ENCODE data around the gene TXNDC2.
"Not testable (repeated sequence)": the region's sequence is repeated elsewhere in the genome, so short reads cannot be mapped to it uniquely, and the experiment has no call there.

The TXNDC2 gene

GRCh38 chr18:9885170-9886004 lies at the start of gene TXNDC2:
TXNDC2 (plus strand) TSS chr18:9885973; CDS start chr18:9886681, 708 bp downstream.
- no peak for DNase-seq (ENCODE audit: low read depth in 2 of 2)

GRCh38 chr18:9838144-9838877 lies 47.5 kb upstream of the TXNDC2 start:
- no peak for DNase-seq (ENCODE audit: low read depth in 2 of 2)

- DNase-seq (ENCODE audit: low read depth in 2 of 2), result no peak
These were observed 46.6 kb upstream of the TXNDC2 start for GRCh38 chr18:9839211-9839610.

GRCh38 chr18:9839853-9840252 lies 45.9 kb upstream of the TXNDC2 start:
- DNase-seq (ENCODE audit: low read depth in 2 of 2), result no peak

GRCh38 chr18:9841752-9842151 lies 44.0 kb upstream of the TXNDC2 start:
- DNase-seq (ENCODE audit: low read depth in 2 of 2), result no peak

- no peak for DNase-seq (ENCODE audit: low read depth in 2 of 2)
These were observed 43.3 kb upstream of the TXNDC2 start for GRCh38 chr18:9842448-9842847.

- no peak for DNase-seq (ENCODE audit: low read depth in 2 of 2)
These were observed 40.5 kb upstream of the TXNDC2 start for GRCh38 chr18:9845256-9845655.

GRCh38 chr18:9846162-9846925 lies 39.4 kb upstream of the TXNDC2 start:
- DNase-seq (ENCODE audit: low read depth in 2 of 2), result no peak

- no peak for DNase-seq (ENCODE audit: low read depth in 2 of 2)
These were observed 37.4 kb upstream of the TXNDC2 start for GRCh38 chr18:9848170-9848879.

- DNase-seq (ENCODE audit: low read depth in 2 of 2), result no peak
These were observed 36.1 kb upstream of the TXNDC2 start for GRCh38 chr18:9849407-9850283.

- DNase-seq (ENCODE audit: low read depth in 2 of 2), result no peak
These were observed 35.5 kb upstream of the TXNDC2 start for GRCh38 chr18:9850309-9850708.

GRCh38 chr18:9851511-9851910 lies 34.3 kb upstream of the TXNDC2 start:
- DNase-seq (ENCODE audit: low read depth in 2 of 2), result no peak

- DNase-seq (ENCODE audit: low read depth in 2 of 2), result no peak
These were observed 33.3 kb upstream of the TXNDC2 start for GRCh38 chr18:9852266-9853081.

GRCh38 chr18:9854801-9855676 lies 30.7 kb upstream of the TXNDC2 start:
- no peak for DNase-seq (ENCODE audit: low read depth in 2 of 2)

GRCh38 chr18:9855681-9856080 lies 30.1 kb upstream of the TXNDC2 start:
- DNase-seq (ENCODE audit: low read depth in 2 of 2), result no peak

- DNase-seq (ENCODE audit: low read depth in 2 of 2), result no peak
These were observed 29.7 kb upstream of the TXNDC2 start for GRCh38 chr18:9856092-9856491.

- DNase-seq (ENCODE audit: low read depth in 2 of 2), result not testable (repeated sequence)
These were observed 28.2 kb upstream of the TXNDC2 start for GRCh38 chr18:9857479-9857998.

- DNase-seq (ENCODE audit: low read depth in 2 of 2), result no peak
These were observed 27.1 kb upstream of the TXNDC2 start for GRCh38 chr18:9858642-9859041.

- DNase-seq (ENCODE audit: low read depth in 2 of 2), result no peak
These were observed 26.5 kb upstream of the TXNDC2 start for GRCh38 chr18:9859232-9859631.

Data from fibroblast of skin of left biceps (primary cell).